UCSD-AML1 (cell line): Measurements from ENCODE around the gene ZNF280D.

Source experiments
- DNase-seq: peaks from one replicate; lab custom pipeline; 2025; ENCODE audit not compliant: unreplicated experiment; lab: John Stamatoyannopoulos, UW

The ZNF280D gene

DNA sequence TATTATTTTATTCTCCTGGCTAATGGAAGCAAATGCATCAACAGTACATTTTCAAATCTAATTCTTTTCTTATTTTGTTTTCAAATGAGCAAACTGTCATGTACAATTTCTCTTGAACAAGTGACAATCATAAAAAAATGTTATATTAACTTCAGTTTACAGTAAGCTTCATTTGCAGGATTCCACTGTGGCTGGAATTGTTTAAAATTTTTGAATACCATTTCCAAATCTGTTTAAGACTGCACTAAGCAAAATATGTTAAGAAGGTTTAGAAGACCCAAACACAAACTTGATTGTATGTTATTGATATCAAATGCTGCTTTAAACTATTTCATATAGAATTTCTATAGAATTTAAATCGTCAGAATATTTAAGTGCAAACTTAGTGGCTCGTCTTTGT is 92.8 kb downstream of the ZNF280D start:
- no peak for DNase-seq

DNA sequence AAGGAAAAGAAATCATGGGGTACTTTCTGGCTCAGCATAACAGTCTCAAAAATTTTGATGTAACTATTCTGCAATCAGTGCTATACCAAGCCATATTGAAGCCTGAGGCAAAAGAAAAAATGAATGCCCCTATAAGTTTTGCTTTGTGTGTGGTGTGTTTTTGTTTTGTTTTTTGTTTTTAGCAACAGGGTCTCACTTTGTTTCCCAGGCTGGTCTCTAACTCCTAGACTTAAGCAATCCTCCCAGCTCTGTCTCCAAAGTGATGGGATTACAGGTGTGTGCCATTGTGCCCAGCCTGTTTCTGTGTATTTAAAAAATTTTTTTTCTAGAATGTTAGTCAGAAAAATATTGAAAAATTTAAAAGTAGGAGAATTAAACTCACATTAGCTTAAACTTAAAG is 93.2 kb downstream of the ZNF280D start:
- DNase-seq, result no peak

DNA sequence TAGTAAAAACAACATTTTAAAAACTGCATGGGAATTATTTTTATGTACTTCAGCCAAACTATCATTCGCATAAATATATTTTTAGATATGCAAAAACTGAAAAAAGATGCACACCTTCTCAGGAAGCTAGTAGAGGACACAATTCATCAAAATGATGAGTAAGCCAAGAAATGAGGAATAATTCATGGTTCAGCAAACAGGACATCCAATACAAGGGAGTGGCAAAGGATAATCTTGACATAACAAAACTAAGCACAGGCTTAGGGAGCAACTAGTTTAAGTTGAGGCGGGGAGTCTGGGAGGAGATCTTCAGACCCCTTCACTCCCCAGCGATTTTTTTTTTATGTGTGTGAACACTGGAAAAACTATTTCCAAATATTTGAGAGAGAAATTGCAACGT is 93.7 kb downstream of the ZNF280D start:
- DNase-seq, result no peak

DNA sequence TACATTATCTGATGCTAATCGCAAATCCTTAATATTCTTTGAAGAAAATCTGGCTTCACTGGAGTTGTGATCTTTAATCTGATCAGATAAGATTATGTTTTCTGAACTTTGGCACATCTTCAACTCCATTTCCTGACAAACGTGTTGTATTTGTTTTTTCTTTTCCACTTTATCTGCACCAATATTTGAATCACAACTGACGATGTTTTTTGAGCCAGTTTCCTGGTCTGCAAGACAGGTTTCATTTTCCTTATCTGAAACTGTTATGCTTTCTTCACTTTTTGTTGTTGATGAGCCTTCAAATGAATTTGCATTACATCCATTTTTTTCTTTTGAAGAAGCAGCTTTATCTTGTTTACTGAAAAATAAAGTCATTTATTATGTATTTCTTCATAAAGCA is 101.5 kb downstream of the ZNF280D start:
- no peak for DNase-seq

DNA sequence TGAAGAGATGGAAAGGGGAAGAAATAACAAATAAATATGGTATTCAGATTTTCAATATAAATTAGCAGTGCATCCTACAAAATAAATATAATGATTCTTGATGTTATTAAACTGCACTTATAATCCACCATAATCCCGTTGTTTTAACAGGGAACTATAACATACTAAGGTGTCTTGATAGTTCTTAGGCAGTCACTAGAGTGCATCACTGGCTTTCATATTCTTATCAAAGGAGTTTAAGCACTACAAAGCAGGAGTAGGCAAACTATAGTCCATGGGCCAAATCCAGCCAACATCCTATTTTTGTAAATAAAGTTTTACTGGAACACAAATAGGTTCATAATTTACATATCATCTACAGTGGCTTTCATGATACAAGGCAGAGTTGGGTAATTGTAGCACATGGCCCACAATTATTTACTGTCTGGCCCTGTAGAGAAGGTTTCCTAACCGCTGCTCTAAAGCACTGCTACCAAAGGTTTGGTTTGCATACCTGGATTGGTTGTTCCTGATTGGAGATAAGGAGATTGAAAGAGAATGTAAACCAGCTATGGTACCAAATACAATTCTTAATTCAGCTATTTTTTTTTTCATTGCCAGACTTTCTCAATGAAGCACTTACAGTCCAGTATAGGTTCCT is 104.3 kb downstream of the ZNF280D start:
- DNase-seq, result no peak

DNA sequence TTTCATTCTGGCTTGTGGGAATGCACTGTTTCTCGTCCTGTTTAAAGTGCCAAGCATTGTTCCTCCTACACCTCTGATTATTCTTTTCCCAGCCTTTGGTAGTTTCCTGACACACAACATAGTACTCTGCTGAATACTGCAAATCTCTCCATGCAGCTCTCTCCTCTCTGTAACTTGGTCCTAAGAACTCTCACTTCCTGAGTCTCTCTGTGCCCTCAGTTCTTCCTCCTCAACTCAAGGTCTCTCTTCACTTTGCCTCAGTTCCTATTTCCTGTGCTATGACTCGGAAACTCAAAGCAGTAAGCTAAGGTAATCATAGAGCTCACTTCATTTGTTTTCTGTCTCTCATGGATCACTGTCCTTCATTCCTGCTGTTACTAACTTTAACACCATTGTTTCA is 113.4 kb downstream of the ZNF280D start:
- DNase-seq, result no peak

DNA sequence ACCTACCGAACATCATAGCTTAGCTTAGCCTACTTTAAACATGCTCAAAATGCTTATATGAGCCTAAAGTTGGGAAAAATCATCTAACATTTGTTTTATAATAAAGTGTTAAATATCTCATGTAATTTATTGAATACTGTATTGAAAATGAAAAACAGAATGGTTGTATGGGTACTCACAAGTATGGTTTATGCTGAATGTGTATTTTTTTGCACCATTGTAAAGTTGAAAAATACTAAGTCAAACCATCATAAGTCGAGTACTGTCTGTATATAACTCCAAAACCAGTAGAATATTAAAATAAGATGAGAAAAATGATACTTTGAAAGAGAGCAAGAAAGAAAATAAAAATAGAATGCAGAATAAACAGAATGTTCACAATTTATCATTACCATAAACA is 115.7 kb downstream of the ZNF280D start:
- no peak for DNase-seq

DNA sequence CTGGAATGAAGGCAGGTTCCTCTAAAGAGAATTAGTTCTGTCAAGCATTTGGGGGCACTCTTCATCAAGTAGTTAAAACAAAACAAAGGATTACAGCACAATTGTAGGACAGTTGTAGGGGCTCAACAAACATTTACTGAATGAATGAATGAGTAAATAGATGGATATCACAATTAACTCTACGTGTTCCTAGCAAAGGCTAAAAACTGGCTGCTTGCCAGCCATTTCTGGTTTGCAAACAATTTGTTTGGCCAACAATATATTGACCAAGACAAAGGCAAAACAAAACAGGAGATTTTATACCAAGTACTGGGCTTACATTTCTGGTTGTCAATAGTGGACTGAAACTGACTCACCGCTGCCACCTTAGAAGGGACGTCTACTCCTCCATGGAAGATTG is 116.8 kb downstream of the ZNF280D start:
- no peak for DNase-seq

DNA sequence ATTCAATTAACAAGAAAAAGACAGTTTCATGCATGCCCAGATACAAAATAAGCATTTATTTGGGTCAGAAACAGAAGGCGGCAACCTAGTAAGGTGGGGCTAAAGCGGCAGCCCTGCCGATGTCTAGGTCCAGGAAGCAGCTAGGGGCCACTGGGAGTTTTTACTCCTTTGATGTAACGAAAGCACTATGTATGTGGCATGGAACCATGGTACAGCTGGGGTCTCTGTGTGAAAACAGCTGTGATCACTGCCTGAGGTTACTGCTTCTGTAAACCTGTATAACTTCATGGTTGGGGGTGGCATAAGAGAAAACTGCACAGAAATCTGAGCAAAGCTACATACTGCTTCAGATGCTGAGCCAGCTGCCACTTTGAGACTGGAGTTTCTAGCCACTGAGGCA is 119.5 kb downstream of the ZNF280D start:
- no peak for DNase-seq

DNA sequence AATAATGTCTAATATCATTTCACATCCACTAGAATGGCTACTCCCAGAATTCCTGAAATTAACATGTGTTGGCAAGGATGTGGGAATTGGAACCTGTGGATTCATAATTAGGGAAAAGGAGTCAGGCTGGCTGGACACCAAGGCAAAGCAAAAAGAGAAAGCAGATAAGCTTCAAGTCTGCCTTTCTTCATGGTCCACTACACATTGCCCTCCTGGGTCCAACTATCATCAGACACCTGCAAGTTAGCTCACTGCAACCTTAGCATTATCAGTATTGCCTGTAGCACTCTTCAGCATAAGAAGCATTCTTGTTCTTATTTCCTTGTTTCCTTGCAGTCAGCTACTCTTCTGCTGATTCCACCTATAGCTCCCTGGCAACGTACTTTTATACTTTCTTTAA is 124.3 kb downstream of the ZNF280D start:
- no peak for DNase-seq

DNA sequence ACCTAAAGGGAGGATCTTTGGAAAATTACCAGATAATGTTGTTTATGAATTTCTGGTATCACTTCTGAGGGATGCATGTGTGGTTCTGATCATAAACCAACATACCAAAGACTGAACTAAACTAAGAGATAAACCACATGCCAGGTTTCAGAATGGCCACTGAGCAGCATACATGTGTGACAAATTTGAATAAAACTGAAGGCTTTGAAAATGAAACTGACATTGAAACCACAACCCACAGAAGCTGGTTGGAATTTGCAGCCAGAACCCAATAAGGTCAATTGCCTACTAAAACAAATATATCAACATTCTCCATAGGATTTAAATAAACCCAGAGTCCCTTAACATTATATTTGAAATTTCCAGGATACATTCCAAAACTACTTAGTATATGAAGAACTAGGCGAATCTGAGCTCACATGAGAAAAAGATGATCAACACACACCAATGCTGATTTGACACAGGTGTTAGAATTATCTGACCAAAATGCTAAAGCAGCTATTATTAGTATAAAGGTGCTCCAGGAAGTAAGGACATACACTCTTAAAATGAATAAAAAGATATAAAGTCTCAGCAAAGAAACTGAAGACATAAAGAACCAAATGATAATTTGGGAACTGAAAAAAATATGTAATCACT is 125.0 kb downstream of the ZNF280D start:
- DNase-seq, result no peak

DNA sequence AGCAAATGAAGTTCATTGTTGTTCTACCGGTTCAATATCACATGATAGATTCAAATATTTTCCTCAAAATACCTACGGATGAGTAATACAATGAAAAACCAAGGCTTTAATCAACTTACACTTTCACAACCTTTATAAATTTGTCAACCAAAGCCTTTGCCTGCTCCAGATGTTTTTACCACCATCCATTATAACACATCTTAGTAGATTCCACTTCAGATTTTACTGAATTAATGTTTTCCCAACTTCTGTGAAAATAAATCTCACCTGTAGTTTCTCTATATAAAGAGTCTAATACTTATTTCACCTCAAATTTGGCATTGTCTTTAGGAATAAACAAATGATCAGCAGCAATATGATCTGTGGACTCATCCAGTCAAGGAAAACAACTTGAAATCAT is 131.1 kb downstream of the ZNF280D start:
- no peak for DNase-seq

DNA sequence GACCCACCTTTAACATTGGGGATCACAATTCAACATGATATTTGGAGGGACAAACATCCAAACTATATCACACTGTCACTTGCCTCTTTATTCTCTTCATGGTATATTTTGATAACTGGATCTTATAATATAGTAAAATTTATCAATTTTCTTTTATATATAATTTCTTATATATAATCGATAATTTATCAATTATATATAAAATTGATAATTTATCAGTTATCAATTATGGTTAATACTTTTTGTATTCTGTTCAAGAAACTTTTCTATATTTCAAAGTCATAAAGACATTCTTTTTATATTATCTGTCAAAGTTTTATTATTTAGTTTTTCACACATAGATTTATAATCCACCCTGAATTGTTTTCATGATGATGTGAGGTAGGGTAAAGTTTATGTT is 132.9 kb downstream of the ZNF280D start:
- no peak for DNase-seq

DNA sequence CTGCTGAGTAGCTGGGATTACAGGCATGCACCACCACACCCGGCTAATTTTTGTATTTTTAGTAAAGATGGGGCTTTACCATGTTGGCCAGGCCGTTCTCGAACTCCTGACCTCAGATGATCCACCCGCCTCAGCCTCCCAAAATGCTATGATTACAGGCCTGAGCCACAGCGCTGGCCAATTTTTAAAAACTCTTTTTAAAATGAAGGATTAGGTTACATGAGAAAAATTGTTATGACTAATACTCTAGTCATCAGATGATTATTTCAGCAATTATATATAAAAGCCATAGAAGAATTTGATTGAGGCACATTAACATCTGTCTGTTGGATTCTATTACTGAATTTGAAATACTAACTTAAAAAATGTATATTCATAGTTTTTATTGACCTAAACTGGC is 134.3 kb downstream of the ZNF280D start:
- no peak for DNase-seq

DNA sequence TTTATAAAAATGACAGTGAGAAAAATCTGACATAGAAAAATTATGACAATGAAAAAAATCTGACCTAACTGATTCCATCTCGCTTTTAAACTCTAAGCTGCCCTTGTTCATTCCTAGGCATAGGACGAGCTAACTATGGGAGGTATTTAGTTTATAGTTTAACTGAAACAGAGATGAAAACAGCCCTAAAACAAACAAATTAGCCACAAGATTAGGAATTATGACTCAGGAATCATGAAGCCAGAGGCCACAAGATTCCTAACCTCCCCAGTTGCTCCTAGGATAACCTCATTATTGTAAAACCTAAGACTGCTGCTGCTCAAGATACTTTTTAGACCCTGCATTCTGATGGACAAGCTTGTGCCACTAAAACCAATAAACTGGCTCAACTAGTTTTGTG is 145.6 kb downstream of the ZNF280D start:
- DNase-seq, result no peak

DNA sequence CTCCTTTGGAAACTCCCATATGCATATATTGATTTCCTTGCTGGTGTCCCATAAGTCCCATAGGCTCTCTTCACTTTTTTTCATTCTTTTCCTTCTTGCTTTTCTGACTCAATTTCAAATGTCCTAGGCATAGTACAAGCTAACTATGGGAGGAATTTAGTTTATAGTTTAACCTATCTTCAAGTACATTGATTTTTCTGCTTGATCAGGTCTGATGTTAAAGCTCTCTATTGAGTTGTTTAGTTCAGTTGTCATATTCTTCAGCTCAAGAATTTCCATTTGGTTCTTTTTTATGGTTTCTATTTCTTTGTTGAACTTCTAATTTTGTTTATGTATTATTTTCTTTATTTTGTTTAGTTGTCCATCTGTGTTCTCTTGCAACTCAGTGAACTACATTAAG is 147.1 kb downstream of the ZNF280D start:
- no peak for DNase-seq

DNA sequence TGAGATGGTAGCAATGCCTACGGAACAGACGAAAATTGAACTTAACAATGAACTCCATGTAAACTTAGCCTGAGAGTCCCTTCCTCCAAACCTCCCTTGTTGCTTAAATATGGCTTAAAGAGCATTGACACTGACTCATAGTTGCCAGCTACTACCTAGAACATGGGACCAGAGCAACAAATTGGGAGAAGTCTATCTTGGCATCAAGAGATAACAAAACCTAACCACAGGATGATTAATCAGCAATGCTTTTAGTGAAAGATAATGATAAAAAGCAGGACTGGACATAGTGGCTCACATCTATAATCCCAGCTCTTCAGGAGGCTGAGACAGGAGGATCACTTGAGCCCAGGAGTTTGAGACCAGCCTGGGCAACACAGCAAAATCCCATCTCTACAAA is 150.5 kb downstream of the ZNF280D start:
- no peak for DNase-seq
